Vagina (tissue), 2 donors: ENCODE results near the gene ALDH1L1. TPM values are rescaled to one million over a fixed set of nuclear protein-coding genes. Genes with fewer than 3 reads are reported as not detected.
A peak's percentile ranks its signal among the peaks of the same experiment; 100 is the strongest.

ENCODE experiments used
- DNase-seq, 2 donors: peaks; one replicate each; pipeline ENCODE4 v3.0.0-alpha.2; 2017; ENCODE audit errors: extremely low spot score in 2 of 2
- H3K27ac ChIP-seq: fragments of 200-600 bp; sonication (generic); one replicate; pipeline ENCODE4 v1.5.1; 2019
- H3K27me3 ChIP-seq: fragments of 200-600 bp; sonication (generic); one replicate; pipeline ENCODE4 v1.5.1; 2019
- H3K36me3 ChIP-seq, 2 donors: fragments of 200-600 bp; sonication (generic); one replicate each; pipeline ENCODE4 v1.5.1; 2017 to 2019
- H3K4me1 ChIP-seq: fragments of 200-600 bp; sonication (generic); one replicate; pipeline ENCODE4 v1.5.1; 2019
- H3K4me3 ChIP-seq, 2 donors: fragments of 200-600 bp; sonication (generic); 1 replicate in 1 of 2; 2 replicates in 1 of 2; pipeline ENCODE4 v1.5.1; 2016 to 2019
- H3K9me3 ChIP-seq: fragments of 200-600 bp; sonication (generic); one replicate; pipeline ENCODE4 v1.5.1; 2019
- CTCF ChIP-seq, 3 experiments: fragments of 450-650 bp in 2 of 3; fragments of 200-600 bp in 1 of 3; sonication (generic) in 1 of 3; IDR thresholded peaks; one replicate each; pipeline ENCODE4 v1.5.1; 2017 to 2019; ENCODE audit warnings: antibody characterized with exemption in 3 of 3, mild to moderate bottlenecking in 2 of 3, moderate library complexity in 2 of 3
- POLR2A ChIP-seq, 2 donors: fragments of 450-650 bp; IDR thresholded peaks; one replicate each; pipeline ENCODE4 v1.6.1; 2017; ENCODE audit warnings: antibody characterized with exemption in 2 of 2, mild to moderate bottlenecking in 2 of 2, moderate library complexity in 2 of 2
- POLR2AphosphoS5 ChIP-seq, 2 donors: sonication (generic); formaldehyde crosslinking; IDR thresholded peaks; one replicate each; pipeline ENCODE4 v1.9.0; 2017; ENCODE audit warnings: antibody characterized with exemption in 2 of 2, mild to moderate bottlenecking in 2 of 2, low read depth in 1 of 2; ENCODE audit not compliant: insufficient read depth in 1 of 2
- intact Hi-C: fragments of 100-400 bp; cut with DNase I; formaldehyde crosslinking; loops from one replicate; pipeline ENCODE4 v1.15.1; 2023
- total RNA-seq: library from RNA; depleted of rRNA; stranded (reverse); fragments of >200 nt; gene quantifications from one replicate; pipeline ENCODE4 v1.2.3, GENCODE V29; 2016

The ALDH1L1 gene
- total RNA-seq, 1 donor from 2014 or later: 19.2 TPM

- Histone ChIP-seq H3K36me3 (no peaks in the 10 kb centered on the region), H3K9me3 (no peaks in the 10 kb centered on the region), H3K27ac (no peak overlapping the region), H3K4me3 (no peak overlapping the region), H3K27me3 (no peaks in the 10 kb centered on the region), H3K4me1 (no peaks in the 10 kb centered on the region)
- TF ChIP-seq POLR2AphosphoS5 (IDR thresholded peaks at IDR 0.05; ENCODE audit: insufficient read depth in 1 of 2, low read depth in 1 of 2): no peak
- TF ChIP-seq POLR2A (IDR thresholded peaks at IDR 0.05): no peak
- TF ChIP-seq CTCF (IDR thresholded peaks at IDR 0.05): no peak
- intact Hi-C loops: no loop called here
- no peak for DNase-seq
Measured at GRCh38 chr3:126064627-126065258, 115.6 kb downstream of the ALDH1L1 start.

- Histone ChIP-seq H3K4me1 (peaks cover 4% of the 10 kb centered on the region), H3K27me3 (no peaks in the 10 kb centered on the region), H3K4me3 (no peak overlapping the region), H3K27ac (no peak overlapping the region), H3K36me3 (no peaks in the 10 kb centered on the region), H3K9me3 (no peaks in the 10 kb centered on the region)
- intact Hi-C loops: no loop called here
- no peak for TF ChIP-seq CTCF (IDR thresholded peaks at IDR 0.05)
- TF ChIP-seq POLR2AphosphoS5 (IDR thresholded peaks at IDR 0.05; ENCODE audit: insufficient read depth in 1 of 2, low read depth in 1 of 2): no peak
- TF ChIP-seq POLR2A (IDR thresholded peaks at IDR 0.05): no peak
- no peak for DNase-seq
Measured at GRCh38 chr3:126063358-126063965, 116.9 kb downstream of the ALDH1L1 start.

GRCh38 chr3:126061301-126062032 is 118.9 kb downstream of the ALDH1L1 start:
- Histone ChIP-seq H3K9me3 (no peaks in the 10 kb centered on the region), H3K4me1 (peaks cover 24% of the 10 kb centered on the region), H3K27ac (no peak overlapping the region), H3K27me3 (no peaks in the 10 kb centered on the region), H3K36me3 (no peaks in the 10 kb centered on the region), H3K4me3 (no peak overlapping the region)
- TF ChIP-seq POLR2AphosphoS5 (IDR thresholded peaks at IDR 0.05; ENCODE audit: insufficient read depth in 1 of 2, low read depth in 1 of 2) (no peak), POLR2A (IDR thresholded peaks at IDR 0.05) (no peak), CTCF (IDR thresholded peaks at IDR 0.05) (no peak)
- intact Hi-C loops: no loop called here
- DNase-seq: peak in 1 of 2 donors; percentile 69

GRCh38 chr3:126060613-126061145 is 119.7 kb downstream of the ALDH1L1 start:
- H3K27me3 ChIP-seq: no peaks in the 10 kb centered on the region
- intact Hi-C loops: no loop called here

More at GRCh38 chr3:126060613-126061145, 119.7 kb downstream of the ALDH1L1 start:
- Histone ChIP-seq H3K9me3 (no peaks in the 10 kb centered on the region), H3K4me3 (no peak overlapping the region), H3K27ac (no peak overlapping the region), H3K4me1 (peaks cover 28% of the 10 kb centered on the region), H3K36me3 (no peaks in the 10 kb centered on the region)
- no peak for DNase-seq
- no peak for TF ChIP-seq POLR2AphosphoS5 (IDR thresholded peaks at IDR 0.05; ENCODE audit: insufficient read depth in 1 of 2, low read depth in 1 of 2)
- no peak for TF ChIP-seq CTCF (IDR thresholded peaks at IDR 0.05)
- no peak for TF ChIP-seq POLR2A (IDR thresholded peaks at IDR 0.05)
